Tibial nerve (tissue), 4 donors: ENCODE data around the gene INS. TPM values are rescaled to one million over a fixed set of nuclear protein-coding genes. Genes with fewer than 3 reads are reported as not detected.

Experiments
- DNase-seq, 2 donors: peaks; one replicate each; pipeline ENCODE4 v3.0.0-alpha.2; 2019; ENCODE audit warnings: low spot score in 2 of 2
- H3K27ac ChIP-seq, 4 donors: fragments of 200-600 bp; sonication (generic) in 3 of 4; one replicate each; pipeline ENCODE4 v1.5.1; 2017 to 2019; ENCODE audit warnings: mild to moderate bottlenecking in 1 of 4
- H3K27me3 ChIP-seq, 2 donors: fragments of 200-600 bp; sonication (generic) in 1 of 2; one replicate each; pipeline versions ENCODE4 v1.5.1 to v1.6.0; 2017 to 2019
- H3K36me3 ChIP-seq, 3 donors: fragments of 200-600 bp; sonication (generic); one replicate each; pipeline ENCODE4 v1.5.1; 2018 to 2019
- H3K4me1 ChIP-seq, 4 donors: fragments of 200-600 bp; sonication (generic) in 3 of 4; one replicate each; pipeline ENCODE4 v1.5.1; 2017 to 2019
- H3K4me3 ChIP-seq, 4 donors: fragments of 200-600 bp; sonication (generic) in 3 of 4; one replicate each; pipeline ENCODE4 v1.5.1; 2017 to 2019; ENCODE audit warnings: mild to moderate bottlenecking in 1 of 4, moderate library complexity in 1 of 4
- H3K9me3 ChIP-seq, 4 donors: fragments of 200-600 bp; sonication (generic) in 3 of 4; one replicate each; pipeline ENCODE4 v1.5.1; 2017 to 2019
- EP300 ChIP-seq, 2 donors: sonication (generic); formaldehyde crosslinking; IDR thresholded peaks; one replicate each; pipeline ENCODE4 v1.6.1; 2017; ENCODE audit warnings: antibody characterized with exemption in 2 of 2, mild to moderate bottlenecking in 1 of 2
- POLR2A ChIP-seq, 2 donors: fragments of 450-650 bp; IDR thresholded peaks; one replicate each; pipeline ENCODE4 v1.6.1; 2017; ENCODE audit warnings: antibody characterized with exemption in 2 of 2, mild to moderate bottlenecking in 2 of 2, moderate library complexity in 2 of 2
- WGBS, 2 donors: methylation state at CpG; one replicate each; pipeline ENCODE4 v1.1.5; 2018; 5-methylcytosine and 5-hydroxymethylcytosine counted together
- total RNA-seq, 4 donors: library from RNA; depleted of rRNA; stranded (reverse); fragments of >200 nt; gene quantifications; one replicate each; pipeline ENCODE4 v1.1.0, GENCODE V29; 2016
- TF ChIP-seq, protein P1 (sequence below), 5 experiments: fragments of 200-600 bp in 3 of 5; fragments of 450-650 bp in 2 of 5; sonication (generic) in 3 of 5; IDR thresholded peaks; one replicate each; pipeline ENCODE4 v1.5.1; 2016 to 2019; ENCODE audit warnings: antibody characterized with exemption in 5 of 5, mild to moderate bottlenecking in 3 of 5, moderate library complexity in 2 of 5

Gene INS
- total RNA-seq, 4 donors from 2014 or later: 1.8 TPM; not detected in 3

DNA sequence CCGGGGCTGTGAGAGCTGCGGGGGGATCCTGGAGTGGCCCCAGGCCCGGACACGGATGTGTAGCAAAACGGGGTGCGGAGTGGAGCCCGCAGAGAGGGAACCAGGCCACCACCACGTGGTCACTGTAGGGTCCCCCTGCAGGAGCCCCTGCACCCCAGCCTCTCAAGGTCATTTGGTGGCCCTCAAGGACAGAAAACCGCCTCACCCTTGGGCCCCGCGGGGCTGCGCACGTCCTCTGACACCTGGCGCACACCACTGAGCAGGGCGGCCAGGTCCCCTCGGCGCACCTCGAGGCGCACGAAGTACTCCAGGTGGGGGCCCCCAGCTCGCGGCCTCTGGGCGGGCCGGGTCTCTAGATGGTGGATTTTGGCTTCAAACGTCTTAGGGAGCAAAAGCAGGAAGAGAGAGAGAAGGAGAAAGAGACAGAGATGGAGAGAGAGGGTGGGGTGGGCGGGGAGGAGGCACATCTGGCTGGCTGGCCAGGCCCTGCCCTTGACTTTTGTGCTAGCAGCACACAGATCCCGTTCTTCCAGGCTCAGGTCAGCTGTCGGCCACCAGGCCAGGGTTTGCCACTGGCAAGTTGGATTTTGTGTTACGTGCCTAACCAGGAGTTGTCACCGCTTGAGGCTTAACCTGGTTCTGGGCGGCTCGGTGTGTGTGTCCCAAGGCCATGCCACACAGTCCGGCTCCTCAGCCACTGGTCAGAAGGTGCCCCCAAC, 7.4 kb upstream of the INS start:
- WGBS, 2 donors: 77 to 80% methylated on average over 25 to 29 of the region's 33 CpGs
- H3K27ac ChIP-seq: no peak overlapping the region
- H3K36me3 ChIP-seq: no peaks in the 10 kb centered on the region
- TF ChIP-seq, protein P1, sequence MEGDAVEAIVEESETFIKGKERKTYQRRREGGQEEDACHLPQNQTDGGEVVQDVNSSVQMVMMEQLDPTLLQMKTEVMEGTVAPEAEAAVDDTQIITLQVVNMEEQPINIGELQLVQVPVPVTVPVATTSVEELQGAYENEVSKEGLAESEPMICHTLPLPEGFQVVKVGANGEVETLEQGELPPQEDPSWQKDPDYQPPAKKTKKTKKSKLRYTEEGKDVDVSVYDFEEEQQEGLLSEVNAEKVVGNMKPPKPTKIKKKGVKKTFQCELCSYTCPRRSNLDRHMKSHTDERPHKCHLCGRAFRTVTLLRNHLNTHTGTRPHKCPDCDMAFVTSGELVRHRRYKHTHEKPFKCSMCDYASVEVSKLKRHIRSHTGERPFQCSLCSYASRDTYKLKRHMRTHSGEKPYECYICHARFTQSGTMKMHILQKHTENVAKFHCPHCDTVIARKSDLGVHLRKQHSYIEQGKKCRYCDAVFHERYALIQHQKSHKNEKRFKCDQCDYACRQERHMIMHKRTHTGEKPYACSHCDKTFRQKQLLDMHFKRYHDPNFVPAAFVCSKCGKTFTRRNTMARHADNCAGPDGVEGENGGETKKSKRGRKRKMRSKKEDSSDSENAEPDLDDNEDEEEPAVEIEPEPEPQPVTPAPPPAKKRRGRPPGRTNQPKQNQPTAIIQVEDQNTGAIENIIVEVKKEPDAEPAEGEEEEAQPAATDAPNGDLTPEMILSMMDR (IDR thresholded peaks at IDR 0.05): no peak
- TF ChIP-seq EP300 (IDR thresholded peaks at IDR 0.05): no peak
- peaks cover 0 to 15% (median 2%) of the 10 kb centered on the region in 4 donors for H3K4me1 ChIP-seq
- no peaks in the 10 kb centered on the region for H3K9me3 ChIP-seq
- DNase-seq: no peak
- H3K4me3 ChIP-seq: no peak overlapping the region
- H3K27me3 ChIP-seq: peaks cover 0 to 56% of the 10 kb centered on the region in 2 donors

DNA sequence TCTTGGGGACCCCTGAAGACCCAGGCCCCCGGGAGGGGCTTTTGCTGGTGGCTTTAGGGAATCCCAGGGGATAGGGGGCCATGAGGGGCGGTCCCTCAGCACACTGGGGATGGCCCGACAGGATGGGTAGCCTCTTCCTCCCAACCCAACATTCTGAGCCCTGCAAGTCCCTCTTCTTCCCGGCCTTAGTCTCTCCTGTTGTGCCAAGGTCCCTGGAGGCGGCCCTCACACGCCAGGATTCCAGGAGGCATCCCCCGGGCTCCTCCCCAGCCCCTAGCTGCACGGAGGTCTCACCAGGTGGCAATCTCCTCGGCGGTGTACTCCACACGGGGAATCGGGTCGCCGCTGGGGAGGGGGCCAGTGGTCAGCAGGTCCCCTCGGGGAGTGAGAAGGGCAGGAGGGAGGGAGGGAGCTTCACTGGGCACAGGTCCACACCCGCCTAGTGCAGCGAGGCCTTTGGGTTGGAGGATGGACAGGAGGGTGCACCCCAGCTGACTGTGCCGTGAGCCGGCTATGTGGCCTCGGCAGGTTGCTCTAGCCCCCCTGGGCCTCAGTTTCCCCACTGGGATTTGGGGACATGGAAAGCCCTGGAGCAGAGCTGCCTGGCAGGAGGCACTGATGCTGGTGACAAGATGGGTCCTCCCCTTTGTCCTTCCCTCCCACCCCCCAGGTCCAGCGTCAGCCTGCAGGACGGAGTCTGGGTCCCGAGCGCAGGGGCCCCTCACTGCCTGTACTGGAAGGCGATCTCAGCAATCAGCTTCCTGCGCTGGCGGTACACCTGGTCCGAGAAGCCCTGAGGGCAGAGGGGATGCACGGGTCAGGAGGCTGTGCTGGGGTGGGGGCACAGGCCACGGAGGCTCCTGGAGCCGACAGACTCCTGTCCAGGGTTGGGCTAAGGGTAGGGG, 6.4 kb upstream of the INS start:
- Histone ChIP-seq H3K4me3 (no peak overlapping the region), H3K9me3 (no peaks in the 10 kb centered on the region), H3K4me1 (peaks cover 0 to 15% (median 2%) of the 10 kb centered on the region in 4 donors), H3K36me3 (no peaks in the 10 kb centered on the region), H3K27me3 (peaks cover 0 to 56% of the 10 kb centered on the region in 2 donors), H3K27ac (no peak overlapping the region)
- no peak for DNase-seq
- no peak for TF ChIP-seq POLR2A (IDR thresholded peaks at IDR 0.05)
- TF ChIP-seq EP300 (IDR thresholded peaks at IDR 0.05): no peak
- TF ChIP-seq, protein P1 (IDR thresholded peaks at IDR 0.05): no peak
- 75 to 81% methylated on average over 21 to 31 of the region's 31 CpGs for WGBS, 2 donors

DNA sequence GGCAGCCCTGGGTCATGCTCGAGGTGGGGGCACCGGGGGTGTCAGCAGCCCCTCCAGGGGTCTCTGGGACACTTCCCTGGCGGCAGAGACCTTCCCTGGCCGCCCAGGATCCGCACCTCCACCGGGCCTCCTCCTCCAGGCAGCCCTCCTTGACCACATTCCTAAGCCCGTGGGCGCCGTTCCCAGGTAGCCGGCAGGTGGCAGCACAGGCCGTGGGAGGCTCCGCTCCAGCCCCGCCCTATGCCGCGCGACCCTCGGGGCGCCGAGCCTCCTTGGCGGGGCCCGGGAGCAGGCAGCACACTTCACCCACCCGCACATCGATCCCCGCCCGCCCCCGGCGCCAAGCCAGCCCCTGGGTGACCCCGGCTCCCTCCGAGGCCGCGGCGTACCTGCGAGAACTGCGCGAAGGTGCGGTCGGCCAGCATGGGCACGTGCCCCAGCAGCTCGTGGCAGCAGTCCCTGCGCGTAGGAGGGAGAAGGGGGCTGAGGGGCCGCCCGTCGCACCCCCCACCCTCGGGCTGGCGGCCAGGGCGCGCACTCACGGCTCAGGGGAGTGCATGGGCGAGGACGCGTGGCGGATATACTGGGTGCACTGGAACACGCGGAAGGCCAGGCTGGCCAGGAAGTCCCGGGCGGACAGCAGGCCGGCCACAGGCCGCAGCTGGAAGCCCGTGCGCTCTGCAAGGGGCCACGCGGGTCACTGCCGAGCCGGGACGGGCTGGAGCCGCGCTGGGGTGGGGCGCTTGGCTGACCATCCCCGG, 5.3 kb upstream of the INS start:
- H3K36me3 ChIP-seq: no peaks in the 10 kb centered on the region
- H3K4me1 ChIP-seq: peaks cover 0 to 15% (median 2%) of the 10 kb centered on the region in 4 donors
- no peak for TF ChIP-seq EP300 (IDR thresholded peaks at IDR 0.05)
- TF ChIP-seq, protein P1 (IDR thresholded peaks at IDR 0.05): peak; percentile 32 to 75 (median 55)
- H3K27ac ChIP-seq: no peak overlapping the region
- peak overlapping the region in 2 of 4 donors; percentile 1 to 30 for H3K4me3 ChIP-seq
- DNase-seq: no peak
- no peaks in the 10 kb centered on the region for H3K9me3 ChIP-seq
- 12 to 20% methylated on average over 15 to 39 of the region's 70 CpGs for WGBS, 2 donors
- H3K27me3 ChIP-seq: peaks cover 0 to 56% of the 10 kb centered on the region in 2 donors

DNA sequence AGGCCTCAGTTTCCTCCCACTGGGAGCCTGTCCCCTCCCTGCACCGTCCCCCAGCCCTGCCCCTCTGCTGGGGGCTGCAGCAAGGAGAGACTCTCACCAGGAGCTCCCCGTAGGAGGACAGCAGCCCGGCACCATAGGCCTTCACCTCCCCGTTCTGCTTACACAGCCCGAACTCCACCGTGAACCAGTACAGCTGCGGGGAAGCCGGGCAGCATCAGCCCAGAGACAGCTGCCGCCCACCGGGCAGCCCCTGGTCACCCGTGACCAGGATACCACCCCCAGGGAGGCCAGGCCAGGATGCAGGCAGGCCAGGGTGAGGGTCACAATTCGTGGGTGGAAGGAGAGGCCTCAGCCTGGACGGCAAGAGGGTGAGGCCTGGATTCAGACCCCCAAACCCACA, 4.6 kb upstream of the INS start:
- Histone ChIP-seq H3K4me1 (peaks cover 0 to 15% (median 2%) of the 10 kb centered on the region in 4 donors), H3K9me3 (no peaks in the 10 kb centered on the region), H3K27me3 (peaks cover 0 to 56% of the 10 kb centered on the region in 2 donors), H3K4me3 (no peak overlapping the region), H3K27ac (no peak overlapping the region), H3K36me3 (no peaks in the 10 kb centered on the region)
- DNase-seq: no peak
- TF ChIP-seq EP300 (IDR thresholded peaks at IDR 0.05): no peak
- no peak for TF ChIP-seq POLR2A (IDR thresholded peaks at IDR 0.05)
- TF ChIP-seq, protein P1 (IDR thresholded peaks at IDR 0.05): no peak
- WGBS, 2 donors: 66 to 69% methylated on average over 10 to 13 of the region's 13 CpGs
